WTC11 (cell line): ENCODE results near the gene AP5Z1. TPM values are rescaled to one million over a fixed set of nuclear protein-coding genes. Genes with fewer than 3 reads are reported as not detected.

Experiments
- ATAC-seq: fragments of 200-7000 bp; cut with Tn5 transposase; 2 replicates; pipeline ENCODE4 v1.10.0; 2021; ENCODE audit warnings: mild to moderate bottlenecking, moderate library complexity
- CTCF ChIA-PET: fragments of 300-600 bp; sonication (Branson Sonifier 250); formaldehyde crosslinking; loops from one replicate; lab custom pipeline; 2021; ENCODE audit warnings: antibody characterized with exemption; lab: Charles Lee
- POLR2A ChIA-PET: fragments of 350-600 bp; sonication (Branson Sonifier 250); formaldehyde crosslinking; loops from one replicate; lab custom pipeline; 2021; ENCODE audit warnings: antibody characterized with exemption; lab: Charles Lee
- DNase-seq: peaks from one replicate; pipeline ENCODE4 v3.0.0; 2021; ENCODE audit warnings: low spot score
- H3K27ac Mint-ChIP-seq: 2 replicates; pipeline ENCODE4 v1.8.0; 2021; ENCODE audit warnings: mixed read lengths
- H3K27me3 Mint-ChIP-seq: 2 replicates; pipeline ENCODE4 v1.8.0; 2021; ENCODE audit warnings: low read depth, mild to moderate bottlenecking, moderate library complexity, mixed read lengths
- H3K36me3 Mint-ChIP-seq: 2 replicates; pipeline ENCODE4 v1.8.0; 2021; ENCODE audit warnings: mixed read lengths
- H3K4me1 Mint-ChIP-seq: 2 replicates; pipeline ENCODE4 v1.8.0; 2022; ENCODE audit warnings: mixed read lengths
- H3K4me3 Mint-ChIP-seq: 2 replicates; pipeline ENCODE4 v1.8.0; 2021; ENCODE audit warnings: mild to moderate bottlenecking, moderate library complexity, mixed read lengths
- H3K9me3 Mint-ChIP-seq: 2 replicates; pipeline ENCODE4 v1.8.0; 2021; ENCODE audit warnings: mixed read lengths
- AFF4 ChIP-seq: sonication (generic); formaldehyde crosslinking; IDR thresholded peaks from 2 replicates; pipeline ENCODE4 v1.8.1; 2023; ENCODE audit warnings: mild to moderate bottlenecking, missing genetic modification reagents, borderline replicate concordance
- ARID4B ChIP-seq: sonication (generic); formaldehyde crosslinking; IDR thresholded peaks from 2 replicates; pipeline ENCODE4 v1.8.0; 2023; ENCODE audit warnings: missing genetic modification reagents, mild to moderate bottlenecking, borderline replicate concordance
- ATF2 ChIP-seq: sonication (generic); formaldehyde crosslinking; IDR thresholded peaks from 2 replicates; pipeline ENCODE4 v1.8.1; 2022; ENCODE audit warnings: low read depth, missing genetic modification reagents, borderline replicate concordance
- E2F5 ChIP-seq: sonication (generic); formaldehyde crosslinking; IDR thresholded peaks from 2 replicates; pipeline ENCODE4 v1.8.1; 2022; ENCODE audit warnings: mild to moderate bottlenecking, moderate library complexity, missing genetic modification reagents
- EMX1 ChIP-seq: fragments of 250-450 bp; sonication (Bioruptor Pico); IDR thresholded peaks from 2 replicates; pipeline ENCODE4 v1.8.0; 2021; ENCODE audit warnings: mild to moderate bottlenecking
- HMGA2 ChIP-seq: fragments of 250-450 bp; sonication (Bioruptor Pico); IDR thresholded peaks from 2 replicates; pipeline ENCODE4 v1.4.0; 2021; ENCODE audit warnings: mild to moderate bottlenecking, moderate library complexity
- JAZF1 ChIP-seq: fragments of 250-450 bp; sonication (Bioruptor Pico); IDR thresholded peaks from 2 replicates; pipeline ENCODE4 v1.9.0; 2021; ENCODE audit warnings: moderate library complexity, mild to moderate bottlenecking, inconsistent platforms
- MAX ChIP-seq: sonication (generic); formaldehyde crosslinking; IDR thresholded peaks from 2 replicates; pipeline ENCODE4 v1.8.0; 2022; ENCODE audit warnings: mild to moderate bottlenecking, missing genetic modification reagents
- MLX ChIP-seq: sonication (generic); formaldehyde crosslinking; IDR thresholded peaks from 2 replicates; pipeline ENCODE4 v1.8.1; 2023; ENCODE audit warnings: mild to moderate bottlenecking, missing genetic modification reagents, moderate library complexity
- PRRX2 ChIP-seq: fragments of 250-450 bp; sonication (Bioruptor Pico); IDR thresholded peaks from 2 replicates; pipeline ENCODE4 v1.8.0; 2021; ENCODE audit warnings: mild to moderate bottlenecking
- RELA ChIP-seq: sonication (generic); formaldehyde crosslinking; IDR thresholded peaks from 2 replicates; pipeline ENCODE4 v1.8.1; 2022; ENCODE audit warnings: missing genetic modification reagents, mild to moderate bottlenecking, borderline replicate concordance
- SMAD4 ChIP-seq: sonication (generic); formaldehyde crosslinking; IDR thresholded peaks from 2 replicates; pipeline ENCODE4 v1.8.0; 2022; ENCODE audit warnings: mild to moderate bottlenecking, missing genetic modification reagents
- SOX15 ChIP-seq: fragments of 250-450 bp; sonication (Bioruptor Pico); IDR thresholded peaks from 2 replicates; pipeline ENCODE4 v1.9.0; 2021; ENCODE audit warnings: mild to moderate bottlenecking
- TEAD1 ChIP-seq: sonication (generic); formaldehyde crosslinking; IDR thresholded peaks from 2 replicates; pipeline ENCODE4 v1.8.0; 2022; ENCODE audit warnings: mild to moderate bottlenecking, missing genetic modification reagents
- ZBTB43 ChIP-seq: sonication (generic); formaldehyde crosslinking; IDR thresholded peaks from 2 replicates; pipeline ENCODE4 v1.8.1; 2023; ENCODE audit warnings: mild to moderate bottlenecking, missing genetic modification reagents
- ZNF396 ChIP-seq: fragments of 250-450 bp; sonication (Bioruptor Pico); IDR thresholded peaks from 2 replicates; pipeline ENCODE4 v1.8.0; 2021; ENCODE audit warnings: mild to moderate bottlenecking, moderate library complexity, borderline replicate concordance
- ZNF425 ChIP-seq: fragments of 250-450 bp; sonication (Bioruptor Pico); conservative IDR thresholded peaks from 2 replicates; pipeline ENCODE4 v1.9.0; 2021; ENCODE audit warnings: mild to moderate bottlenecking
- total RNA-seq: library from RNA; stranded (reverse); gene quantifications from 3 replicates; pipeline ENCODE4 v1.2.3, GENCODE V29; 2021

Gene AP5Z1
- total RNA-seq, 1 experiment from 2014 or later = 29.4 TPM

GRCh38 chr7:4817178-4817901 is 41.9 kb downstream of the AP5Z1 start:
- ATAC-seq = no peak
- CTCF ChIA-PET = interaction anchor here (0.8 to 4.7 kb wide), 6 partner anchors 13 to 66 kb away, joined by 3 to 47 read pairs (median 10); partner anchors contain the start of gene RADIL
- H3K4me1 Mint-ChIP-seq = no peaks in the 10 kb centered on the region
- peaks cover 4% of the 10 kb centered on the region; the same call in 1 of the 2 replicates for H3K27me3 Mint-ChIP-seq
- peaks cover 3% of the 10 kb centered on the region; the same call in 1 of the 2 replicates for H3K36me3 Mint-ChIP-seq
- DNase-seq = no peak
- POLR2A ChIA-PET = no interaction called here
- H3K27ac Mint-ChIP-seq = no peak overlapping the region
- TF ChIP-seq HMGA2 (CRISPR knock-in tag) (no peak), ZNF396 (no peak), ATF2 (CRISPR knock-in tag) (no peak), EMX1 (CRISPR knock-in tag) (no peak), SOX15 (CRISPR knock-in tag) (no peak), ZNF425 (CRISPR knock-in tag) (no peak), AFF4 (CRISPR knock-in tag) (no peak), RELA (CRISPR knock-in tag) (no peak)
- no peak overlapping the region for H3K4me3 Mint-ChIP-seq
- H3K9me3 Mint-ChIP-seq = peaks cover 7% of the 10 kb centered on the region

- no peaks in the 10 kb centered on the region for H3K36me3 Mint-ChIP-seq
- POLR2A ChIA-PET = no interaction called here
- H3K4me3 Mint-ChIP-seq = no peak overlapping the region
- no peaks in the 10 kb centered on the region for H3K4me1 Mint-ChIP-seq
- H3K27ac Mint-ChIP-seq = no peak overlapping the region
- no peaks in the 10 kb centered on the region; the same call in 1 of the 2 replicates for H3K9me3 Mint-ChIP-seq
- no peak for DNase-seq
- ATAC-seq = no peak
- H3K27me3 Mint-ChIP-seq = peaks cover 2% of the 10 kb centered on the region; the same call in 1 of the 2 replicates
- CTCF ChIA-PET = interaction anchor here (1.5 to 4.7 kb wide), 4 partner anchors 12 to 65 kb away, joined by 4 to 47 read pairs (median 20); partner anchors contain the start of gene RADIL
- no peak for TF ChIP-seq SMAD4
- no peak for TF ChIP-seq MLX
- no peak for TF ChIP-seq JAZF1 (CRISPR knock-in tag)
- TF ChIP-seq MAX = no peak
- TF ChIP-seq PRRX2 (CRISPR knock-in tag) = no peak
- no peak for TF ChIP-seq ARID4B (CRISPR knock-in tag)
- no peak for TF ChIP-seq E2F5 (CRISPR knock-in tag)
- no peak for TF ChIP-seq TEAD1
- TF ChIP-seq ZBTB43 = no peak
Observed at GRCh38 chr7:4818000-4818794, 42.8 kb downstream of the AP5Z1 start.
